NCI-H2171 (cell line): ENCODE data around the gene RASSF4.

ENCODE experiments used
- DNase-seq: peaks from one replicate; lab custom pipeline; 2025; lab: John Stamatoyannopoulos, UW

The RASSF4 gene

GRCh38 chr10:44948642-44949041 lies 11.0 kb upstream of the RASSF4 start:
- no peak for DNase-seq

GRCh38 chr10:44949127-44949802 lies 10.3 kb upstream of the RASSF4 start:
- no peak for DNase-seq

- DNase-seq = no peak
Observed at GRCh38 chr10:44949915-44950314, 9.7 kb upstream of the RASSF4 start.

GRCh38 chr10:44950326-44951225 lies 9.0 kb upstream of the RASSF4 start:
- DNase-seq = no peak

GRCh38 chr10:44951576-44952226 lies 7.9 kb upstream of the RASSF4 start:
- DNase-seq = no peak

GRCh38 chr10:44952779-44953231 lies 6.8 kb upstream of the RASSF4 start:
- DNase-seq = no peak

GRCh38 chr10:44954042-44954441 lies 5.6 kb upstream of the RASSF4 start:
- no peak for DNase-seq

GRCh38 chr10:44954962-44955361 lies 4.6 kb upstream of the RASSF4 start:
- DNase-seq = no peak

GRCh38 chr10:44955413-44956070 lies 4.1 kb upstream of the RASSF4 start:
- DNase-seq = no peak

GRCh38 chr10:44956226-44956625 lies 3.4 kb upstream of the RASSF4 start:
- no peak for DNase-seq

GRCh38 chr10:44956717-44957706 lies 2.6 kb upstream of the RASSF4 start:
- DNase-seq = no peak

- DNase-seq = no peak
Observed at GRCh38 chr10:44958196-44958897, 1.3 kb upstream of the RASSF4 start.

- no peak for DNase-seq
Observed at GRCh38 chr10:44958898-44959246, 730 bp upstream of the RASSF4 start.

- no peak for DNase-seq
Observed at GRCh38 chr10:44960088-44960460, 472 bp downstream of the RASSF4 start.

- no peak for DNase-seq
Observed at GRCh38 chr10:44960482-44961229, 1.1 kb downstream of the RASSF4 start.

GRCh38 chr10:44961230-44961571 lies 1.6 kb downstream of the RASSF4 start:
- DNase-seq = no peak

GRCh38 chr10:44961931-44962750 lies 2.5 kb downstream of the RASSF4 start:
- DNase-seq = no peak

GRCh38 chr10:44962870-44963738 lies 3.5 kb downstream of the RASSF4 start:
- DNase-seq = no peak
